COR-L47 (cell line): Measurements from ENCODE around the gene PKP1.

ENCODE experiments used
- DNase-seq: peaks from one replicate; lab custom pipeline; 2025; lab: John Stamatoyannopoulos, UW

Gene PKP1

DNA sequence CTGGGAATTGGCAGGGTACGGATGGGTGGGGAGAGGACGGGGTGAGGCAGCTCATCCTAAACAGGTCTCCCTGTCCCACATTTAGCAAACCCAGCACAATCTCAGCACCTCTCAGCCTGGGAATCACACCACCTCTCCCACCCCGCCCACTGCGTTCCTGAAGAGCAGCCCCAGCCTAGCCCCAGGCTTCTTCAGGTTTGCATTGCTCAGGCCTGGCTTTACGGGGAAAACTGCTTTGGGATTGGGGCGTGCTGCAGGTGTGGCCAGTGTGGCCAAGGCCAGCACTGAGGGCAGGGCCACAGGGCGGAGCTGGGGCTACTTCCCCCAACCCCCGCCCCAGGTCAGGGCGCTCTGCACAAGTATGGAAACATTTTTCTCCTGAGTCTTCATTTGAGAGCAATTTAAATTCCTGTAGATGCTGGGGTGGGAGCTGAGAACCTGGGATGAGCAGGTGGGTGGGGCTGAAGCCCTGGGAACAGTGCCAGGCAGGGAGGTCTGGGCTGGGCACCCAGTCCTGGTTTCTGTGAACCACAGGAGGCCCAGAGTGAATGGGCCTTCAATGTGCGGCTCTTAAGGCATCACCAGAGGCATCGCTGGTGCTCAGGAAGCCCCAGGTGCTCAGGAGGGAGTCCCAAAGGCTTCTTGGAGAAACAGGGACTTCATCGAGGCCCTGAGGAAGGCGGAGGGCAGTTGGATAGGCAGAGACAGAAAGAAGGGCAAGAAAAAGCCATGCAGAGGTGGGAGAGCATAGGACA is 70.1 kb downstream of the PKP1 start:
- peak; percentile 47 for DNase-seq

DNA sequence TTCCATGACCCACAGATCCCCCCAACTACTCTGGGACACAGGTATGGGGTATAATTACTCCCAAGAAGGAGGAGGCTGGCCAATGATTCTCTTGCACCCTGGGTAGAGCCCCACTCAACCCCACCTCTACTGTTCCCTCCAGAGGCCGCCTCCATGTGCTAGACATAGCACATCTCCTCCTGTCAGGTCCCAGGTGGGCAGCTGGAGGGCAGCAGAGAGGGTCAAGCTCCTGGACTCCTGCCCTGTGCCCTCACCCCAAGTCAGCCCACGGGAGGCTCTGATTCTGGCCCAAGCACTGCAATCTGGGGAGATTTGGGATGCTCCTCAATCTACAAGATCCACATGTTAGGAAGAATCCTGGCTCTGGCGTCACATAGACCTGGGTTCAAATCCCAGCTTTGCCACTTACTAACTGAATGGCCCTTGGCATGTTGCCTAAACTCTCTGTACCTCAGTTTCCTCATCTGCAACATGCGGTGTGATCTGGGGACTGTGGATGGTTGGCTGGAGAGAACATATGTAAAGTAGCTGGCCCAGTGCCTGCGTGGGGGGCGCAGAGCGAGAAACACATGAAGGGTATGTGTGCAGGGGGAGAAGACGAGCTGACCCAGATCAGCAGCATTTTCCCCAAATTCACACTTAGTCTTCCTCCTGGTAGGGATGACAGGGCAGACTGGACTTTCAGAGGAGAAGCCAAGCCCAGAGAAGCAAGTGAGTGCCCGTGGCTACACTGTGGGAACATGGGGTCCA is 71.0 kb downstream of the PKP1 start:
- no peak for DNase-seq

GRCh38 chr1:201354901-201355295 is 71.6 kb downstream of the PKP1 start:
- DNase-seq = no peak

- no peak for DNase-seq
Observed at GRCh38 chr1:201355471-201355870, 72.2 kb downstream of the PKP1 start.

DNA sequence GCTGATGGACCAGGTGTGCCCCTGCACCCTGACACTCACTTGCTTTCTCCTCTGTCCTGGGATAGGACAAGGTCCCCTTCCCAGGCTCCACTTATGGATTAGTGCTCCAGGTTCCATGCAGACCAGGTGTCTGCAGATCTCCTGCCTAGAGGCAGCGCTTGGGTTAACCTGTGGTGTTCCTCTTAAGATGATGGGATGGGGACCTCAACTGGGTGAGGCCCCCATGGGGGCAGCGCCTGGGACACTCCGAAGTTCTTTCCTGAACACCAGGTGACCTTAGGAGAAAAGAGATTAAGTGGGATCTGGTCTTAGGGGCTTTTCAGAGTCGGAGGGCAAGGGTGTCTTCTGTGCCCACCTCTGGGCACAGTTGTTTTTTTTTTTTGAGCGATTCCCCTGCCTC is 72.9 kb downstream of the PKP1 start:
- no peak for DNase-seq

GRCh38 chr1:201356701-201357100 is 73.4 kb downstream of the PKP1 start:
- DNase-seq = no peak

- DNase-seq = no peak
Observed at GRCh38 chr1:201357211-201357610, 73.9 kb downstream of the PKP1 start.

DNA sequence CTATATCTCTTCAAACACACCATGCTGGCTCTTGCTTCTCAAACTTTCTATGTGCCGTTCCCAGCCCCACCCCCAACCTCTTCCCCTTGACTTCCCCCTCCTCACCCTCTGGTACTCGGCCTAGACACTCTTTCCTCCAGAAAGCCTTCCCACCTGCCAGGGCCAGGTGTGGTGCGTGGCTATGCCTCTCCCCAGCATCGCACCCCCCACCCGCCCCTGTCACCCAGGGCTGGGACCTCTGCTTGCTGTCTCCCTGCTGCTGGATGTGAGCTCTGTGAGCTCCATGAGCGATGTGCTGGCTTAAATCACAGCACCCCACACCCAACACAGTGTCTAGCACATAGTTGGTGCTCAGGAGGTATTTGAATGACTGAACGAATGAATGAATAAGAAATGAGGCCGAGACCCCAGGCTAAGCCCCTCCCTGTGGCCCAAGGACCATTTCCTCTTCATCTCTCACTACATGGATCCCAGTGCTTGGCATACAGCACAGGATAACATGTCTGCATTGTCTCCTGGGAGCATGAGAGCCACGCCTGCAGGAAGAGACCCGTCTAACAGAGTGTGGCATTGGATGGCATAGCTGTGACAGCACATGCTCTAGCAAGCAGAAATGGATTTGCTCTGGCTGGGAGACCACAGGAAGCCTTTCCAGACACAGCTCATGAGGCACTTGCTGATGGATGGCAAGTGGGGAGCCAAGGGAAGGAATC is 74.5 kb downstream of the PKP1 start:
- no peak for DNase-seq

- DNase-seq = no peak
Observed at GRCh38 chr1:201358596-201358995, 75.3 kb downstream of the PKP1 start.

GRCh38 chr1:201359031-201359872 is 75.9 kb downstream of the PKP1 start:
- no peak for DNase-seq

DNA sequence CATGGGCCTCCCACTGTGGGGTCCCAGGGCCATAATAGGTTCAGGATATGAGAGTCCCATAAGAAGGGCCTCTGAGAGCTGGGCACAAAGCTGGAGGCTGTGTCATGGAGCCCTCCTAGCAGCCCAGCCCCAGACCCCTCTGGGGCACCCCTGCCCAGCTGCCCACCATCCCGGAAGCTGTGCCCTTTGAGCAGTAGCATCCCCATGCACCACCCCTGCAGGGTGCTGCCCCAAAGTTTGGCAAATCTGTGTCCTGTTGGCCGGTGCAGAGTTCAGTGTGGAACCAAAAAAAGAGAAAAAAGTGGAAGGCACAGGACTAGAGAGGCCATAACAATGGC is 76.5 kb downstream of the PKP1 start:
- no peak for DNase-seq

DNA sequence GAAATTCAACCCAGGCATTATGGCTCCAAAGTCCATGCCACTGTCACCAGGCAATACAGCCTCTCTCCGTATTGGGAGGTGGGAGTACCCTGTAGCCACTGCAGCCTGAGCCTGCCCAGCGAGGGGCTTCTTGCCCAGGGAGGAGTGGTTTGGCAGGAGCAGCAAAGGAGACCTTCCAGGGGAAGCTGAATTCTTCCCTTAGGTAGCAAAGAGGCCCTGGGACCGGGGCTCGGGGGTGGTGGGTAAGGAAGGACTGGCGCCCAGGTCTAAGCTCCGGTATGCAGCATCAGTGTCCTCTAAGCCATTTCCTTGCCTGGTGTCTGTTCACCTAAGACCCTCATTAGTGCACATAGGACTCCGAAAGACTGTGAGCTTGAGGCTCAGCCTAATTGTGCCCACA is 77.2 kb downstream of the PKP1 start:
- DNase-seq = no peak

- no peak for DNase-seq
Observed at GRCh38 chr1:201360901-201361651, 77.8 kb downstream of the PKP1 start.

DNA sequence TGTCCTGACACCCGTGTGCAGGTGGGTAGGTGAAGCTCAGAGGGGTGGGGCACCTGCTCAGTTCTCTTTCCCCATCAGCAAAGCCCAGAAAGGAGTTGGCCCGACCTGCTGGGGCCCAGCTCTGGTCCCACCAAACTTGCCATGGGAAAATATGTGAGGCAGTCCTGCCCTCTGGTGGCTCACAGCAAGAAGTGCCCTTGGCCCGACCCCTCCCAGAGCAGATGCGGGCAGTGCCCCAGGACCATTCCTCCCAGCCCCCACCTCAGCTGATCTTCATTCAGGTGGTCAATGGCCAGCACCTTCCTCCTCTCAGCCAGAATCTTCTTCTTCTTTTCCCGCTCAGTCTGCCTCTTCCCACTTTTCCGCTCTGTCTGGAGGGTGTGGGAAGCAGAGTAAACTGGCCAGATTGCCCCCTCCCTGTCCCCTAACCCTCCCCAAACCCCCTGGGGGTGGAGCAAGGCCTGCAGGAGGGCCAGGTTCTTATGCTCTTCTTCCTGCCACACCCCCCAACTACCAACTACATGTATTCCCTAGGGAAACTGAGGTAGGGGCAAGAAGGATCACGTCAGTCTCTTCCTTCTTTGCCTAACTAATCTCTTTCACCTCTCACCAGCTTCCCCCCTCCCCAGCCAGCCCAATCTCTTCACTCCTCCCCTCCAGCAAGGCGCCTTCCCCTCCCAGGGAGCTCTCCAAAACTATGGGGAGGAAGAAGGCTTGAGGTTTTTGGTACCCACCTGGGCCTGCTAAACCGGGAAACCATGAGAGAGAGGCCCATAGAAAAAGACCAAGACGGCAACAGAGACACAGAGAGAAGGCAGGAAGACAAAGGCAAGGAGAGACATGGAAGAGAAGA is 78.6 kb downstream of the PKP1 start:
- DNase-seq = peak; percentile 56

DNA sequence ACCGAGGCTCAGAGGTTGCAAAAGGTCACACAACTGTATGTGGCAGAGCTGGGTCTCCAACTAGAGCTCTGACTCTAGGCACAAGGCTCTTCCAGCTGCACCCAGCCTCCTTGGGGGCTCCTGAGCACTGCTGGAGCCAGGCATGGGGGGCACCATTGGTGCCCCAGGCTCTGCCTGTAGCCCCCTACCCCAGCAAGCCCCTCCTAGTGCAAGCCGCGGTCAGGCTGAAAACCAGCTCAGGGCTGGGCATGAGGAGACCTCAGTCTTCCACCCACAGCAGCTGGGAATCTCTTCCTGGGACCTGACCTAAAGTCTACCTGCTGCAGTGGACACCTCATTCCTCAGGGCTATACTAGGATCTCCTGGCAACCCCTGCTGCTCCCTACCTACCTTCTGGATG is 79.6 kb downstream of the PKP1 start:
- DNase-seq = no peak

GRCh38 chr1:201363467-201363866 is 80.2 kb downstream of the PKP1 start:
- no peak for DNase-seq

GRCh38 chr1:201364808-201365105 is 81.5 kb downstream of the PKP1 start:
- DNase-seq = no peak

DNA sequence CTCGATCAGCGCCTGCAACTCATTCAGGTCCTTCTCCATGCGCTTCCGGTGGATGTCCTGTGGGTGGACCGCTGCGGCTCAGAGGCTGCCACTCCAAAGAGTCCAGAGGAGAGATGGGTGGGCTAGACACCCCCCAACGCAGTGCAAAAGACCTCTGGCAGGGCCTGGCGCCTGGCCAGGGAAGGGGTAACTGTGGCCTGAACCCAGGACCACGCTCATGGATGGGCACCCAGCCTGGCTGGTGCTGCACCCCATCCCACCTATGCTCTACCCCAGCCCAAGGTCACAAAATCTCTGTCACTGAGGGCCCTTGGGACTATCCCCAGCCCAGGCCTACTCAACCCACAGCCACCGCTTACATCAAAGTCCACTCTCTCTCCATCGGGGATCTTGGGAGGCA is 81.9 kb downstream of the PKP1 start:
- DNase-seq = no peak

- no peak for DNase-seq
Observed at GRCh38 chr1:201366696-201367095, 83.4 kb downstream of the PKP1 start.

- no peak for DNase-seq
Observed at GRCh38 chr1:201369209-201369608, 85.9 kb downstream of the PKP1 start.

- no peak for DNase-seq
Observed at GRCh38 chr1:201370500-201370899, 87.2 kb downstream of the PKP1 start.
